GM12875 (cell line): ENCODE results near the gene C2CD2.

Source experiments
- H3K4me3 ChIP-seq: one replicate; pipeline ENCODE4 v1.5.1; 2011; ENCODE audit warnings: low read depth, low read length, control low read depth
- TF ChIP-seq, protein P1 (sequence below): IDR thresholded peaks from 2 replicates; pipeline ENCODE4 v1.5.1; 2011; ENCODE audit warnings: low read depth, mild to moderate bottlenecking, control low read depth, inconsistent platforms, low read length, moderate library complexity, borderline replicate concordance; ENCODE audit not compliant: insufficient read depth

C2CD2 gene

DNA sequence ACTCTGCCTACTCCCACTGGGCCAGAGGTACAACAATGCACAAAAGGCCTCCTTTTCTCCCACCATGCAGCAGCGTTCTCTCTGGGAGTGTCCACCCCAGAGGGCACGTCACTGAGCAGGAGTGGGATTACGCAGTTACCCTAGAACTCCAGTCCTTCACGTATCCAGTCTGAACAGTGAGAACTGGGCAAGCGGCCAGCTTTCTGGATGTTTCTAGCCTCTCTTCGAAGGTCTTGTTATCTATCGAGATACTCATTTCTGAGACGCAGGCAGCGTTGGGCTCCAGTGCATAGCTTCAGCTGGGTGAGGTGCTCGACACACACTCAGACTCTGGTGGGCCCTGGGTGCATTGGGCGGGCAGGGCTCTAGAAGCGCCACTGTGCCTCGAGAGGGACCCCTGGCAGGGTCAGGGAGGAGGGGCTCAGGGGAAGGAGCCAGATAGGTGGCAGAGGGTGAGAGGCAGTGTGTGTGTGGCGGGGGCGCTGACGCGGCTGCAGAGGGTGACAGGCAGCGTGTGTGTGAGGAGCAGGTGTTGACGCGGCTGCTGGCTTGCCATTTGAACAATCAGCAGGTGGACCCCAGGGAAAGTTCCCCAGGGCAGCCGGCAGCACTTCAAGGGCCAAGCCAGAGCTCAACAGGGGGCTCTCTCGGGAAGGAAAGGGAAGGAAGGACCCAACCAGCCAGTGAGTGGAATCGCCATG is 102.6 kb downstream of the C2CD2 start:
- no peak overlapping the region for H3K4me3 ChIP-seq
- TF ChIP-seq, protein P1, sequence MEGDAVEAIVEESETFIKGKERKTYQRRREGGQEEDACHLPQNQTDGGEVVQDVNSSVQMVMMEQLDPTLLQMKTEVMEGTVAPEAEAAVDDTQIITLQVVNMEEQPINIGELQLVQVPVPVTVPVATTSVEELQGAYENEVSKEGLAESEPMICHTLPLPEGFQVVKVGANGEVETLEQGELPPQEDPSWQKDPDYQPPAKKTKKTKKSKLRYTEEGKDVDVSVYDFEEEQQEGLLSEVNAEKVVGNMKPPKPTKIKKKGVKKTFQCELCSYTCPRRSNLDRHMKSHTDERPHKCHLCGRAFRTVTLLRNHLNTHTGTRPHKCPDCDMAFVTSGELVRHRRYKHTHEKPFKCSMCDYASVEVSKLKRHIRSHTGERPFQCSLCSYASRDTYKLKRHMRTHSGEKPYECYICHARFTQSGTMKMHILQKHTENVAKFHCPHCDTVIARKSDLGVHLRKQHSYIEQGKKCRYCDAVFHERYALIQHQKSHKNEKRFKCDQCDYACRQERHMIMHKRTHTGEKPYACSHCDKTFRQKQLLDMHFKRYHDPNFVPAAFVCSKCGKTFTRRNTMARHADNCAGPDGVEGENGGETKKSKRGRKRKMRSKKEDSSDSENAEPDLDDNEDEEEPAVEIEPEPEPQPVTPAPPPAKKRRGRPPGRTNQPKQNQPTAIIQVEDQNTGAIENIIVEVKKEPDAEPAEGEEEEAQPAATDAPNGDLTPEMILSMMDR = no peak

DNA sequence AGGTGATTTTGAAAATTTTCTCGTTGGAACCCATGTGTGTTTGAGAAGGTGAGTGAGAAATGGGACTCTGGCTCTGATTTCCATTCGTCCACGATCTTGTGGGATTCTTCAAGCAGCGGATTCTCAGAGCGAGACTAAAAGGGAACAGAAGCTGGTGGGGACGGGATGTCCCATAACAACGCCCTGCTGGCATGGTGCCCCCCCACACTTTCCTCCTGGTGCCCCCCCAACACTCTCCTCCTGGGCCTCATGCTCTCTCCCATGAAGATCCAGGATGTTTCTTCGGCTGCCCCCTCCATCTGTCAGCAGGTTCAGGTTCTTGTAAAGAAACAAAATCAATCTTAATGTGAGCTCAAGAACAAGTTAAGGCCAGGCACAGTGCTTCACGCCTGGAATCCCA is 103.7 kb downstream of the C2CD2 start:
- H3K4me3 ChIP-seq = no peak overlapping the region
- TF ChIP-seq, protein P1 = no peak

DNA sequence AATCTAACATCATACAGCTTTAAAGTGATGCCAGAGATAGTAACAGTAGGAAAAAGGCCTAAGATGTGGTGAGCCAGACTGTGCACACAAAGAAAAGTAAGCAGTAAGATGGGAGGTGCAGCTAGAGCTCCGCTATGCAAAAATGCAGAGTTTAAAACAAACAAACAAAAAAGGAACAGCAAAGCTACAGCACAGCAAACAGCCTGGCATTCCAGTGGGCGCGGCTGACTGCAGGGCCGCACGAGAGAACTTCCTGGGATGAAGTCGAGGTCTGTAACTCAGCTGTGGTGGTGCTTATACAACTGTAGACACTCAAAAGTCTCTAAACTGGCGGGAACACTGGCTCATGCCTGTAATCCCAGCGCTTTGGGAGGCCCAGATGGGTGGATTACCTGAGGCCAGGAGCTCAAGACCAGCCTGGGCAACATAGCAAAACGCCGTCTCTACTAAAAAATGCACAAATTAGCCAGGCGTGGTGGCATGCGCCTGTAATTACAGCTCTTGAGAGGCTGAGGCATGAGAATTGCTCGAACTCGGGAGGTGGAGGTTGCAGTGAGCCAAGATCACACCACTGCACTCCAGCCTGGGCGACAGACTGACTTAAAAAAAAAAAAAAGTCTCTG is 104.7 kb downstream of the C2CD2 start:
- TF ChIP-seq, protein P1 = no peak
- no peak overlapping the region for H3K4me3 ChIP-seq

DNA sequence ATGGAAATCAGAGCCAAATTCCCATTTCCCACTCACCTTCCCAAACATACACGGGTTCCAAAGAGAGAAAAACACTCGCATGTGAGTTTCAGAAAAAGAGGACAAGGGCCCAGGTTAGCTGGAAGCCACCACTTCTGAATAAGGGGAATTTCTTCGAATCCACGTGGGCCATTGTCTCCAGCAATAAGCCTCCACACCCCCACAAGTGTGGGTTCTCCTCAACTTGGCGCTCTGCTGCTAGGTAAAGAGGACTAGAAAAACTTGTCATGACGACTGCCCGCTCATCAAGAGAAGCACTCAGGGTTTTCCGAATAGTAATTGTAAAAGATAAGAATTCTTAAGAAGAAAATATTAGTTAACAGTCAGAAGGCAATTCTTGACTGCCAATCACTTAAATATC is 105.3 kb downstream of the C2CD2 start:
- TF ChIP-seq, protein P1 = no peak
- no peak overlapping the region for H3K4me3 ChIP-seq

DNA sequence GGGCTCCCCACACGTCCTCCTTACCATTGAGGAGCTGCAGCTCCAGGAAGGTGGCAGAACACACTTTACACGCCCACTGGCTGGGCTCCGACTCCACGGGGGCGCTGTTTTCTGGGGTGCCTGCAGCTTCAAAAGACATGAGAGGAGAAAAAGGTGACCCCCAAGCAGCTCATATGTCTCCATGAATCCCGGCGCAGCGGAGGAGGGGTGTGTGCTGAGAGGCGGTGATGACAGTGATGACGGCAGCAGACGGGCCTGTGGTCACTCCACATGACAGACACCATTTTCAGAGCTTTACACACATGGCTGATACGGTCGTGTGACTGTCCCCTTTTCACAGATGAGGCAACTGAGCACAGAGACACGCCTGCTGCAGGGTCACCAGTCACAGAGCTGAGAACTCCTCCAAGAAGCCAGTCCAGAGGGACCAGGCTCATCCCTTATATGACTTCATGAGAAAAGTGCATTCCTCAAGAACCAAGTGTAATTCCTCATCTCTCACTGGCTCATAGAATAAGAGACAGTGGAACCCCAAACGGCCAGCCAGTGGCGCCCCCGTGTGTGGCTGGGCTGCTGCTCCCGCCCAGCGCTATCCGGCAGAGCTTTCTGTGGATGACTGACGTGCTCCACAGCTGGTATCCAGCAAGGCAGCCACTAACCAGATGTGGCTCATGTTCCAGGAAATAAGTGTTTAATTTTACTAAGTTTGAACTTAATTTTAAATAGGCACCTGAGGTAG is 106.6 kb downstream of the C2CD2 start:
- H3K4me3 ChIP-seq = no peak overlapping the region
- TF ChIP-seq, protein P1 = no peak

DNA sequence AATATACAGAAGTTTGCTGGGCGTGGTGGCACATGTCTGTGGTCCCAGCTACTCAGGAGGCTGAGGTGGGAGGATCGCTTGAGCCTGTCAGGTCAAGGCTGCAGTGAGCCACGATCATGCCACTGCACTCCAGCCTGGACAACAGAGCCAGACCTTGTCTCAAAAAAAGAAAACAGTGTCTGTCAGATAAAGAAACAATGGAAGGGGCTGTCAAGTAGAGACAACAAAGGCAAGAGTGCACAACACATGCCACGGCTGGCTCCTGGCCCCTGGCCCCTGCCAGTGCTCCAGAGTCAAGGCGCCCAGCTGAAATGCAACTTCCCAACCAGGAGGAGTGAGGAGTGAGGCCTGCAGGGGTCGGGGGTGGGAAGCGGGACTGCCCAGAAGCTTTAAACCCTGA is 107.3 kb downstream of the C2CD2 start:
- TF ChIP-seq, protein P1 = no peak

DNA sequence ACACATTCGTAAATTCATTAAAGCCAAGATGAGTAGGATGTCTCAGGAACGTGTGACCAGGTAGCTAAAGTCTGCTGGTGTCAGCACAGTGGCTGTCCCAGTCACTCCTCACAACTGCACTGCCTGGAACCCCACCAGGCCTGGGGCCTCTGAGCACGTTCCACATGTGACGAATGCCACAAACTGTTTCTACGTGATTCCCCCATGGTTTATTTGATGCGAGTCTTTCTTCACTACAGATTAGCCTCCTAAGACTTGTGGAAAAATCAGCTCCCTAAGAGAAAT is 107.8 kb downstream of the C2CD2 start:
- H3K4me3 ChIP-seq = no peak overlapping the region
- TF ChIP-seq, protein P1 = no peak

More for the DNA sequence above, 107.3 kb downstream of the C2CD2 start:
- no peak overlapping the region for H3K4me3 ChIP-seq
